Cardiac fibroblast (primary cell): ENCODE results near the gene GALNT12.
A peak's percentile ranks its signal among the peaks of the same experiment; 100 is the strongest.

Experiments
- DNase-seq, 2 donors: peaks; one replicate each; pipeline versions ENCODE4 v3.0.0 to v3.0.0-alpha.2; 2010; ENCODE audit warnings: low read depth in 2 of 2
- H3K4me3 ChIP-seq, 2 donors: replicated peaks in 1 of 2; 1 replicate in 1 of 2; 2 replicates in 1 of 2; pipeline ENCODE4 v1.5.1; 2011; ENCODE audit warnings: low read depth in 2 of 2, low read length in 2 of 2, mild to moderate bottlenecking in 2 of 2, moderate library complexity in 1 of 2
- TF ChIP-seq, protein P1 (sequence below): IDR thresholded peaks from one replicate; pipeline ENCODE4 v1.5.1; 2011; ENCODE audit warnings: low read depth, mild to moderate bottlenecking, low read length, inconsistent platforms

The GALNT12 gene

GRCh38 chr9:98894761-98895160 is 87.3 kb downstream of the GALNT12 start:
- H3K4me3 ChIP-seq: no peak overlapping the region
- peak in 1 of 2 donors; percentile 62 for DNase-seq
- TF ChIP-seq, protein P1, sequence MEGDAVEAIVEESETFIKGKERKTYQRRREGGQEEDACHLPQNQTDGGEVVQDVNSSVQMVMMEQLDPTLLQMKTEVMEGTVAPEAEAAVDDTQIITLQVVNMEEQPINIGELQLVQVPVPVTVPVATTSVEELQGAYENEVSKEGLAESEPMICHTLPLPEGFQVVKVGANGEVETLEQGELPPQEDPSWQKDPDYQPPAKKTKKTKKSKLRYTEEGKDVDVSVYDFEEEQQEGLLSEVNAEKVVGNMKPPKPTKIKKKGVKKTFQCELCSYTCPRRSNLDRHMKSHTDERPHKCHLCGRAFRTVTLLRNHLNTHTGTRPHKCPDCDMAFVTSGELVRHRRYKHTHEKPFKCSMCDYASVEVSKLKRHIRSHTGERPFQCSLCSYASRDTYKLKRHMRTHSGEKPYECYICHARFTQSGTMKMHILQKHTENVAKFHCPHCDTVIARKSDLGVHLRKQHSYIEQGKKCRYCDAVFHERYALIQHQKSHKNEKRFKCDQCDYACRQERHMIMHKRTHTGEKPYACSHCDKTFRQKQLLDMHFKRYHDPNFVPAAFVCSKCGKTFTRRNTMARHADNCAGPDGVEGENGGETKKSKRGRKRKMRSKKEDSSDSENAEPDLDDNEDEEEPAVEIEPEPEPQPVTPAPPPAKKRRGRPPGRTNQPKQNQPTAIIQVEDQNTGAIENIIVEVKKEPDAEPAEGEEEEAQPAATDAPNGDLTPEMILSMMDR: no peak

DNA sequence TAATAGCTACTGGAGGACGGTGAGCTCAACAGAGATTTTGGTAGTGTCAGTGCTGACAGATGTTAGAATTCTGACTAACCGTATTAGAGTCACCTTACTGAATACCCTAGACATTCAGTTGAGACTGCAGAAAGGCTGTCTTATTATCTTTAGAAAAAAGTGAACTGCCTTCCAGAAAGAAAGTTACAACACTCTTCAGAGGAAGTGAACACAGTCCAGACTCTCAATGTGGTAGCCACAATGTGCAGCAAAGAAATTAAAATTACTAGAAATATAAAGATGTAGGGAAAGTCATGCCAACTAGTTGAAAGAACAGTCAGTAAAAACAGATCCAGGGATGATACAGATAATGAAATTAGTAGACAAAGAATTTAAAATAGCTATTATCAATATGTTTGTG is 89.2 kb downstream of the GALNT12 start:
- DNase-seq: no peak
- TF ChIP-seq, protein P1: no peak
- H3K4me3 ChIP-seq: no peak overlapping the region

DNA sequence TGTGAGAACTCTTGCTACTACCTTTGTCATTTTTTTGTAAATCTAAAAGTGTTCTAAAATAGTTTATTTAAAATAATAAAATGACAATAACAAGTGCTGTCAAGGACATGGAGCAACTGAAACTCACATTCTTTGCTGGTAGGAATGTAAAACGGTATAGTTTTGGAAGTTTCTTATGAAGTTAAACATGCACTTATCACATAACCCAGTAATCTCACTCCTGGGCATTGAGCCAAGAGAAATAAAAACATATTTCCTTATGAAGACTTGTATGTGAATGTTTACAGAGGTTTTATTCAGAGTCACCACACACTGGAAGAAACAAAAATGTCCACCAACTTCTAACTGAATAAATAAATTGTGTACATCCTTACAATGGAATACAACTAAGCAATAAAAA is 90.3 kb downstream of the GALNT12 start:
- TF ChIP-seq, protein P1: no peak
- peak; percentile 55 to 85 for DNase-seq
- no peak overlapping the region for H3K4me3 ChIP-seq

- DNase-seq: peak; percentile 84 to 87
- H3K4me3 ChIP-seq: no peak overlapping the region
- TF ChIP-seq, protein P1: no peak
Observed at GRCh38 chr9:98899408-98900056, 92.1 kb downstream of the GALNT12 start.
